ENCODE data around the gene CIAPIN1. TPM values are rescaled to one million over a fixed set of nuclear protein-coding genes. Genes with fewer than 3 reads are reported as not detected.

Gene CIAPIN1
- total RNA-seq, 2 experiments from 2014 or later, result 27.8 to 28.0 TPM

DNA sequence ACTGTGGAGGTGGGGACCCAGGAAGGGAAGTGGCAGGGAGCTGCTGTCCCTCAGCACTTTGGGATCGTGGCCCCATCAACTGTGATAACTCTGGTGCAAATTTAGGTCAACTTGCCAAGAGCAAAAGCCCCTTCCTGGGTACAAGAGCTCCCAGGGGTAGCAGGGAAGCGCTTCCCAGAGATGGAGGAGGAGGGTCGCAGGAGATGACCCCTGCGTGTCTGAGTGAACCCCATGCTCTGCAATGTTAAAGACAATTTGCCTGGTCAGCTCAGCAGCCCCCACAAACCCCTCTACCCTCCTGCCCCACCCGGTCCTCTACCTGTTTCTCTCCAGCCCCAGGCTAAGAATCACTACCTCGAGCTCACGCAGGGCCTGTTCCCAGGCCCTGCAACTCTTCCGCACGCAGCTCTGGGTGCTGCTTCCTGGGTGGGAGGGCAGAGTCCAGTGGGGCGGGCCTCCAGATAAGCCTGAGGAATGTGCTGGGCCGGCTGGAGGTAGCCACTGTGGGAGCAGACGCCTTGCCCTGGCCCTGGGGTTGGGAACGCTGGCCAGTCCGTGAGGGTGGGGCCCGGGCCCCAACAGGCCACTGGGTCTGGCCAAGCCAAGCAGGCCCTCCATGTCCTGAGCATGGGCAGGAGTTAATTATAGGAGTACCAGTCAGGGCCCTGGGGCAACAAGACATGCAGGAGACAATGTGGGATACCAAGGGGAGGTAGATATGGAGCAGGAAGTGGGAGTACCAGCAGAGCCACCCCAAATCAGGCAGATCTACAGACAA lies 33.0 kb upstream of the CIAPIN1 start:
- H3K4me1 ChIP-seq (ENCODE audit: insufficient read depth, low read length), result peaks cover 28% of the 10 kb centered on the region
- no peaks in the 10 kb centered on the region for H3K27me3 Mint-ChIP-seq
- H3K4me3 Mint-ChIP-seq, result no peak overlapping the region
- H3K36me3 Mint-ChIP-seq (ENCODE audit: low read depth), result peaks cover 6% of the 10 kb centered on the region
- intact Hi-C loops (cut with DNase I, micrococcal nuclease), result loop anchor here in 1 of 2 experiments (5.0 kb wide), 1 partner anchor 647 kb away; the partner anchor contains the start of gene CFAP20
- TF ChIP-seq, protein P1, sequence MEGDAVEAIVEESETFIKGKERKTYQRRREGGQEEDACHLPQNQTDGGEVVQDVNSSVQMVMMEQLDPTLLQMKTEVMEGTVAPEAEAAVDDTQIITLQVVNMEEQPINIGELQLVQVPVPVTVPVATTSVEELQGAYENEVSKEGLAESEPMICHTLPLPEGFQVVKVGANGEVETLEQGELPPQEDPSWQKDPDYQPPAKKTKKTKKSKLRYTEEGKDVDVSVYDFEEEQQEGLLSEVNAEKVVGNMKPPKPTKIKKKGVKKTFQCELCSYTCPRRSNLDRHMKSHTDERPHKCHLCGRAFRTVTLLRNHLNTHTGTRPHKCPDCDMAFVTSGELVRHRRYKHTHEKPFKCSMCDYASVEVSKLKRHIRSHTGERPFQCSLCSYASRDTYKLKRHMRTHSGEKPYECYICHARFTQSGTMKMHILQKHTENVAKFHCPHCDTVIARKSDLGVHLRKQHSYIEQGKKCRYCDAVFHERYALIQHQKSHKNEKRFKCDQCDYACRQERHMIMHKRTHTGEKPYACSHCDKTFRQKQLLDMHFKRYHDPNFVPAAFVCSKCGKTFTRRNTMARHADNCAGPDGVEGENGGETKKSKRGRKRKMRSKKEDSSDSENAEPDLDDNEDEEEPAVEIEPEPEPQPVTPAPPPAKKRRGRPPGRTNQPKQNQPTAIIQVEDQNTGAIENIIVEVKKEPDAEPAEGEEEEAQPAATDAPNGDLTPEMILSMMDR (IDR thresholded peaks at IDR 0.05), result no peak
- ATAC-seq (ENCODE audit: poor library complexity) (no peak), DNase-seq (no peak)
- H3K27me3 ChIP-seq (ENCODE audit: control insufficient read depth in 1 of 2, insufficient read depth in 2 of 2, low read length in 2 of 2), result no peaks in the 10 kb centered on the region
- no peaks in the 10 kb centered on the region for H3K36me3 ChIP-seq (ENCODE audit: insufficient read depth, low read length)
- H3K9me3 Mint-ChIP-seq, result no peaks in the 10 kb centered on the region
- peaks cover 23% of the 10 kb centered on the region for H3K4me1 Mint-ChIP-seq (ENCODE audit: low read depth)
- no peak overlapping the region for H3K4me3 ChIP-seq (ENCODE audit: low read length)
- H3K27ac ChIP-seq (ENCODE audit: low read depth in 1 of 2, low read length in 2 of 2), result no peak overlapping the region
- CTCF ChIA-PET, result no interaction called here
- POLR2A ChIA-PET, result interaction anchor here (1.0 to 1.3 kb wide), 2 partner anchors 15 to 54 kb away, joined by 3 read pairs; no protein-coding TSS in a partner anchor
- H3K27ac Mint-ChIP-seq, result no peak overlapping the region
- H3K9me3 ChIP-seq (ENCODE audit: control insufficient read depth in 1 of 2, insufficient read depth in 1 of 2, low read length in 2 of 2), result no peaks in the 10 kb centered on the region

GRCh38 chr16:57479205-57479975 lies 32.2 kb upstream of the CIAPIN1 start:
- H3K27ac ChIP-seq (ENCODE audit: low read depth in 1 of 2, low read length in 2 of 2), result no peak overlapping the region

More at GRCh38 chr16:57479205-57479975, 32.2 kb upstream of the CIAPIN1 start:
- ChIA-PET CTCF (no interaction called here), POLR2A (no interaction called here)
- ATAC-seq (ENCODE audit: poor library complexity) (no peak), DNase-seq (no peak)
- Mint-ChIP-seq H3K36me3 (ENCODE audit: low read depth) (peaks cover 6% of the 10 kb centered on the region), H3K9me3 (no peaks in the 10 kb centered on the region), H3K27me3 (no peaks in the 10 kb centered on the region), H3K27ac (no peak overlapping the region), H3K4me3 (no peak overlapping the region), H3K4me1 (ENCODE audit: low read depth) (peaks cover 15% of the 10 kb centered on the region)
- intact Hi-C loops (cut with DNase I, micrococcal nuclease), result loop anchor here in 1 of 2 experiments (5.0 kb wide), 1 partner anchor 648 kb away; the partner anchor contains the start of gene CFAP20
- no peaks in the 10 kb centered on the region for H3K36me3 ChIP-seq (ENCODE audit: insufficient read depth, low read length)
- no peaks in the 10 kb centered on the region for H3K27me3 ChIP-seq (ENCODE audit: control insufficient read depth in 1 of 2, insufficient read depth in 2 of 2, low read length in 2 of 2)
- H3K9me3 ChIP-seq (ENCODE audit: control insufficient read depth in 1 of 2, insufficient read depth in 1 of 2, low read length in 2 of 2), result no peaks in the 10 kb centered on the region
- TF ChIP-seq, protein P1 (IDR thresholded peaks at IDR 0.05), result no peak
- no peak overlapping the region for H3K4me3 ChIP-seq (ENCODE audit: low read length)
- peaks cover 21% of the 10 kb centered on the region for H3K4me1 ChIP-seq (ENCODE audit: insufficient read depth, low read length)
